Activated T-cell treated with anti-CD3 and anti-CD28 coated beads, Interleukin-2, amount 50 U/mL, for 72 hours (primary cell): Measurements from ENCODE around the gene IL17B. TPM values are rescaled to one million over a fixed set of nuclear protein-coding genes. Genes with fewer than 3 reads are reported as not detected.

Experiments used
- ATAC-seq, 2 donors: fragments of 150-1000 bp; cut with Tn5 transposase; replicated peaks in 1 of 2; 2 replicates each; pipeline ENCODE4 v1.10.0; 2021; ENCODE audit warnings: moderate library complexity in 2 of 2, mild to moderate bottlenecking in 1 of 2
- DNase-seq, 2 donors: peaks; one replicate each; pipeline ENCODE4 v3.0.0; 2021 to 2022; ENCODE audit warnings: mixed read lengths in 1 of 2
- H3K27ac Mint-ChIP-seq: one replicate; pipeline ENCODE4 v1.8.0; 2022; ENCODE audit warnings: mild to moderate bottlenecking, moderate library complexity, mixed read lengths
- H3K27me3 Mint-ChIP-seq: one replicate; pipeline ENCODE4 v1.8.0; 2022; ENCODE audit warnings: low read depth, mixed read lengths
- H3K36me3 Mint-ChIP-seq, 2 donors: one replicate each; pipeline ENCODE4 v1.8.0; 2022; ENCODE audit warnings: mixed read lengths in 2 of 2, mild to moderate bottlenecking in 1 of 2; ENCODE audit not compliant: insufficient read depth in 2 of 2
- H3K4me1 Mint-ChIP-seq: one replicate; pipeline ENCODE4 v1.8.0; 2022; ENCODE audit warnings: low read depth, mixed read lengths
- H3K4me3 Mint-ChIP-seq, 2 donors: one replicate each; pipeline ENCODE4 v1.8.0; 2022; ENCODE audit warnings: mild to moderate bottlenecking in 2 of 2, mixed read lengths in 2 of 2, moderate library complexity in 2 of 2
- H3K9me3 Mint-ChIP-seq, 2 donors: one replicate each; pipeline ENCODE4 v1.8.0; 2022; ENCODE audit warnings: mixed read lengths in 2 of 2
- total RNA-seq, 2 donors: library from RNA; stranded (reverse); gene quantifications; one replicate each; pipeline ENCODE4 v1.2.3, GENCODE V29; 2022

IL17B gene
- total RNA-seq, 2 donors from 2014 or later, result not detected

- DNase-seq (no peak), ATAC-seq (no peak)
- Mint-ChIP-seq H3K27me3 (no peaks in the 10 kb centered on the region), H3K36me3 (peaks cover 0 to 2% of the 10 kb centered on the region in 2 donors), H3K9me3 (no peaks in the 10 kb centered on the region), H3K27ac (no peak overlapping the region), H3K4me3 (no peak overlapping the region), H3K4me1 (no peaks in the 10 kb centered on the region)
Observed at GRCh38 chr5:149386166-149386565, 7.1 kb upstream of the IL17B start.

GRCh38 chr5:149383399-149383798, 4.3 kb upstream of the IL17B start:
- ATAC-seq (no peak), DNase-seq (no peak)
- Mint-ChIP-seq H3K36me3 (peaks cover 0 to 2% of the 10 kb centered on the region in 2 donors), H3K27me3 (no peaks in the 10 kb centered on the region), H3K27ac (no peak overlapping the region), H3K9me3 (no peaks in the 10 kb centered on the region), H3K4me3 (no peak overlapping the region), H3K4me1 (no peaks in the 10 kb centered on the region)

- Mint-ChIP-seq H3K27me3 (no peaks in the 10 kb centered on the region), H3K36me3 (peaks cover 0 to 2% of the 10 kb centered on the region in 2 donors), H3K4me1 (no peaks in the 10 kb centered on the region), H3K4me3 (no peak overlapping the region), H3K9me3 (no peaks in the 10 kb centered on the region), H3K27ac (no peak overlapping the region)
- no peak for ATAC-seq
- no peak for DNase-seq
Observed at GRCh38 chr5:149382517-149383220, 3.6 kb upstream of the IL17B start.

- H3K36me3 Mint-ChIP-seq, result peaks cover 0 to under 1% of the 10 kb centered on the region in 2 donors
- DNase-seq, result peak; percentile 74 to 80
- H3K27me3 Mint-ChIP-seq, result no peaks in the 10 kb centered on the region
- H3K4me1 Mint-ChIP-seq, result no peaks in the 10 kb centered on the region
- peak; percentile 86 to 87 for ATAC-seq
- H3K27ac Mint-ChIP-seq, result no peak overlapping the region
- no peaks in the 10 kb centered on the region for H3K9me3 Mint-ChIP-seq
- H3K4me3 Mint-ChIP-seq, result no peak overlapping the region
Observed at GRCh38 chr5:149381986-149382338, 2.9 kb upstream of the IL17B start.

- Mint-ChIP-seq H3K4me1 (no peaks in the 10 kb centered on the region), H3K27ac (no peak overlapping the region), H3K9me3 (no peaks in the 10 kb centered on the region), H3K27me3 (no peaks in the 10 kb centered on the region), H3K4me3 (no peak overlapping the region), H3K36me3 (no peaks in the 10 kb centered on the region)
- DNase-seq, result no peak
- ATAC-seq, result peak in 1 of 2 donors; percentile 39
Observed at GRCh38 chr5:149381261-149381985, 2.3 kb upstream of the IL17B start.

- no peaks in the 10 kb centered on the region for H3K36me3 Mint-ChIP-seq
- DNase-seq, result no peak
- H3K27me3 Mint-ChIP-seq, result no peaks in the 10 kb centered on the region
- no peaks in the 10 kb centered on the region for H3K9me3 Mint-ChIP-seq
- H3K4me1 Mint-ChIP-seq, result no peaks in the 10 kb centered on the region
- H3K27ac Mint-ChIP-seq, result no peak overlapping the region
- ATAC-seq, result no peak
- H3K4me3 Mint-ChIP-seq, result no peak overlapping the region
Observed at GRCh38 chr5:149380466-149381121, 1.5 kb upstream of the IL17B start.

- H3K4me1 Mint-ChIP-seq, result no peaks in the 10 kb centered on the region
- H3K27me3 Mint-ChIP-seq, result no peaks in the 10 kb centered on the region
- DNase-seq (no peak), ATAC-seq (no peak)
- no peaks in the 10 kb centered on the region for H3K36me3 Mint-ChIP-seq
- H3K9me3 Mint-ChIP-seq, result no peaks in the 10 kb centered on the region
- H3K27ac Mint-ChIP-seq, result no peak overlapping the region
- H3K4me3 Mint-ChIP-seq, result no peak overlapping the region
Observed at GRCh38 chr5:149379818-149380374, 804 bp upstream of the IL17B start.

GRCh38 chr5:149378241-149378820, 761 bp downstream of the IL17B start:
- Mint-ChIP-seq H3K36me3 (no peaks in the 10 kb centered on the region), H3K4me3 (no peak overlapping the region), H3K4me1 (no peaks in the 10 kb centered on the region), H3K27me3 (no peaks in the 10 kb centered on the region), H3K9me3 (no peaks in the 10 kb centered on the region), H3K27ac (no peak overlapping the region)
- DNase-seq, result no peak
- no peak for ATAC-seq

GRCh38 chr5:149376711-149377447, 2.2 kb downstream of the IL17B start:
- ATAC-seq (no peak), DNase-seq (no peak)
- Mint-ChIP-seq H3K27me3 (no peaks in the 10 kb centered on the region), H3K4me3 (no peak overlapping the region), H3K4me1 (no peaks in the 10 kb centered on the region), H3K27ac (no peak overlapping the region), H3K36me3 (no peaks in the 10 kb centered on the region), H3K9me3 (no peaks in the 10 kb centered on the region)

GRCh38 chr5:149376104-149376503, 3.0 kb downstream of the IL17B start:
- ATAC-seq (no peak), DNase-seq (no peak)
- H3K4me1 Mint-ChIP-seq, result no peaks in the 10 kb centered on the region
- no peak overlapping the region for H3K4me3 Mint-ChIP-seq
- H3K9me3 Mint-ChIP-seq, result no peaks in the 10 kb centered on the region
- no peaks in the 10 kb centered on the region for H3K36me3 Mint-ChIP-seq
- no peaks in the 10 kb centered on the region for H3K27me3 Mint-ChIP-seq
- no peak overlapping the region for H3K27ac Mint-ChIP-seq

- DNase-seq (no peak), ATAC-seq (no peak)
- no peaks in the 10 kb centered on the region for H3K9me3 Mint-ChIP-seq
- no peak overlapping the region for H3K4me3 Mint-ChIP-seq
- no peaks in the 10 kb centered on the region for H3K4me1 Mint-ChIP-seq
- no peaks in the 10 kb centered on the region for H3K27me3 Mint-ChIP-seq
- no peaks in the 10 kb centered on the region for H3K36me3 Mint-ChIP-seq
- no peak overlapping the region for H3K27ac Mint-ChIP-seq
Observed at GRCh38 chr5:149375434-149375833, 3.7 kb downstream of the IL17B start.

GRCh38 chr5:149374801-149375200, 4.3 kb downstream of the IL17B start:
- DNase-seq (no peak), ATAC-seq (no peak)
- Mint-ChIP-seq H3K27ac (no peak overlapping the region), H3K36me3 (no peaks in the 10 kb centered on the region), H3K4me1 (no peaks in the 10 kb centered on the region), H3K4me3 (no peak overlapping the region), H3K27me3 (no peaks in the 10 kb centered on the region), H3K9me3 (no peaks in the 10 kb centered on the region)
